Activated CD4-positive, CD25-positive, alpha-beta regulatory T cell treated with anti-CD3 and anti-CD28 coated beads, Interleukin-2, amount 50 U/mL, for 16 hours (primary cell): Measurements from ENCODE around the gene BMP6.

Experiments
- DNase-seq: peaks from one replicate; pipeline ENCODE4 v3.0.0-alpha.2; 2020; ENCODE audit warnings: low read depth, low spot score

Gene BMP6

GRCh38 chr6:7922596-7922995 is 196.7 kb downstream of the BMP6 start:
- DNase-seq: no peak

DNA sequence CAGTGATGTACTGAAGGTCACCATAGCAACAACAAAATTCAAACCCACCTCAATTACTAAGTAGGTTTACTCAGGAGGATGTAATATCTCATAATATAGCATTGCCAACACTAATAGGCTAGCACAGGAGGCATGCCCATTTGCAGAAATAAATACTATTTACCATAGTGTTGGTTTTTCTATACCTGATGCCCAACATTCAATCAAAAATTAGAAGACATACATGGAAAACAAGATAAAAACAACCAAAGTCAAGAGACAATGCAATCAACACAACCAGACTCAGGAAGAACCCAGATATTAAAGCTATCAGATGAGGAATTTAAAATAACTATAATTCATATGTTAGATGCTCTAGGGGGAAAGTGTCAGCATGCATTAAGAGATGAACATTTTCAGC is 199.0 kb downstream of the BMP6 start:
- no peak for DNase-seq
